Neural progenitor cell (in vitro differentiated cells): ENCODE measurements around the gene MAP2K5.

Experiments
- CTCF ChIP-seq: fragments of 200-600 bp; sonication (generic); IDR thresholded peaks from 2 replicates; pipeline ENCODE4 v1.5.1; 2017; ENCODE audit warnings: antibody characterized with exemption, mild to moderate bottlenecking
- EZH2phosphoT487 ChIP-seq: fragments of 200-600 bp; sonication (generic); IDR thresholded peaks from 2 replicates; pipeline ENCODE4 v1.6.1; 2017; ENCODE audit warnings: antibody characterized with exemption

DNA sequence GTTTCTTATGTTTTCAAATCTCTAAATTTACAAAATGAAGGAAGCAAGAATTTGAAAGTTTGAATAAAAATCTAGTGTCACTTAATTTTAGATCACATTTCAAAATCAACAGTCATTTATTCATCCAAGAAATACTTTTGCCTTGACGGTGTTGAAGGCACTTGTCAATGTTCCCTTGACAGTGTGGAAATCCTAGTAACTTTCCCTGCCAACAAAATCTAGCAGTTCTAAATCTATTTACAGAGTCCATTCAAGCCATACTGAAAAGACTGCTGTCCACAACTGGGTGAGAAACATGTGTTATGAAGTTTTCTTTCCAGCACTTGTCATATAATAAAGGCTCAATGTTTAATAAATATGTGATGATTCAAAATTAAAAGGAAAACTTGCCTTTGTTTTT lies 8.6 kb upstream of the MAP2K5 start:
- TF ChIP-seq CTCF (no peak), EZH2phosphoT487 (no peak)
